HG03064 (cell line): ENCODE measurements around the gene ITGB6.

Experiments used
- ATAC-seq: cut with Tn5 transposase; IDR thresholded peaks from one replicate; pipeline ENCODE4 v1.9.1; 2021; ENCODE audit warnings: low read depth; ENCODE audit not compliant: unreplicated experiment

Gene ITGB6

DNA sequence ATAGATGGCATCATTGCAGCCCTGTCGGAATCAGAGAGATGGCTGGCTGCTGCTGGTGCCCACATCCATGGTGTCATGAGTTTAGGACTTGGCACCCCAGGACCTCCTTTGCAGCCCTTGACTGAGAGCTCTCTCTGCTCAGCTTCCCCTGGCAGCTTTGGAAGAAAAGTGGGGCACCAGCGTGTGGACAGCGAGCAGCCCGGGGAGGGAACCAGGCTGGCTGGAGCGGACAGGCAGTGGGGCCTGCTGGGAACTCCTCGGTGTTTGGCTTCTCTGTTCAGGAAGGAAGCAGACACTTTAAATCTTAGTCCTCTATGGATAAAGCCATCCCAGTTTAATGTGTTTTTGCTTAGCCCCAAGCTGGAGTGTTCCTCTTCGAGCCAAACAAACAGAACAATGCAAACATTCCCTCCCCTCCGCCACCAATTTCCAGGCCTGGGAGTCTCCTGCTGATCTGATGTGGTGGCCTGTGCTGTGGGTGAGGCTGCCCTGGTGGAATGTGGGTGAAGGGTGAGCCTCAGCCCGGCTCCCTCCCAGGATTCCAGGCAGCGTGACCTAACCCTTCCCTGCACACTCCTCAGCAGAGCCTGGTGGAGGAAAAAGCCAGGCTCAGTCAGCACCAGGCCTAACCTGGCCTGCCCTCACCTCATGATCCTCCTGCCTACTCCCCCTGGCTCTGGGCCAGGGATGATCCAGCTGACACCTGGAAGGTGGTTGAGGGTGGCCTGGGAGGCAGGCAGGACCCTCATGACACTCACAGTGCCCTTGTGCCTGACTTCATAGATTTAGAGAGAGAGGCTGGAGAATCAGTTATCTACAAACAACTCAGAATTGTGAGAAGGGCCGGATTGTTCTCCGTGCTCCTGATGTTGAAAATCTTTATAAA, 21.6 kb upstream of the ITGB6 start:
- ATAC-seq = no peak

- ATAC-seq = no peak
Measured at GRCh38 chr2:160220545-160221009, 20.5 kb upstream of the ITGB6 start.

DNA sequence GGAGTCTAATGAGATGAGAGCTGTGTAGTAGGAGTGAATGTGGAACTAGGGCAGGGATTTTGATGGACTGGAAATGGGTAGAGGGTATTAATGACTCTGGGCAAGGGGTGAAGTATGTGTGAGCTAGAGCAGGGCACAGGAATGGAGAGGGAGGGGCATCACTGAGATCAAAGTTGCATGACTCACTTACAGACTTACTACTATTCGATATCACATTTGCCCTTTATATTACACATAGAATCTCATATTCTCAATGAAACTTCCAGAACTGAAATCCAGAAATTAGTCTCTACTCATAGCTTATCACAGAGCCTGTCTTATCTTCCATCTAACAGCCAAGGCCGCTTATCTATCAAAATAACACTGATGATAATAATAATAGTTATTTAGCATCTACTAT, 20.0 kb upstream of the ITGB6 start:
- ATAC-seq = no peak

GRCh38 chr2:160214461-160215445, 14.7 kb upstream of the ITGB6 start:
- no peak for ATAC-seq

DNA sequence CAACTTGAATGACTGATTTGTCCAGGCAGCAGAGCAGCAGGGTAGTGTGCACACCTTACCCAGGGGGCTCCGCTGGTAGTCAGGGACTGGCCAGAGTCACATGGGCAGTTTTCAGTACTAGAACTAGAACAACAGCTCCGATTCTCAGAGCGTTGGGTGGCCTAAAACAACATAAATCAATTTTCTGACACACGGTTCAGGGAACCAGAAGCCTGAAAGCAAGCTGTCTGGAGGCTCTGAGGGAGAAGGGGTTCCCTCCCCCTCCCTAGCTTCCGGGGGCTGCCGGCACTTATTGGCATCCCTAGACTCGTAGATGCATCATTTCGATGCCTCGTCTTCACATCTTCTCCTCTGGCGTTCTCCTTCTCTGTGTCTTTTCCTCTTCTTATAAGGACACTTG, 13.4 kb upstream of the ITGB6 start:
- ATAC-seq = no peak

GRCh38 chr2:160210599-160211138, 10.6 kb upstream of the ITGB6 start:
- peak; percentile 82 for ATAC-seq

DNA sequence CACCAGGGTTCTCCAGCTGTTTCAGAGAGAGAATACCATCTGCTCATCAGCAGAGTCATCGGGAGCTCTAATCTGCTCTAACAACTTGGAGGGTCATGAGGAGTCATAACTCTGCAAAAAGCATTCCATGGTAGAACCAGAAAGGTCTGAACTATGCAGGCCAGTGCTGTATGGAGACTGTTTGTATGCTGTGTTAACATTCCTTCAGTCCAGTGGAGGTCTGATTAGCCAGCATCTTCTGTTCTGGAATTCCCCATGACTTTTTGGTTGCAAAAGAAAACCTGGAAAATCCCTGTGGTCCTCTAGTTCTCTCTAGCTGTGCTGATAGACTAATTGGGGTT, 9.4 kb upstream of the ITGB6 start:
- no peak for ATAC-seq

DNA sequence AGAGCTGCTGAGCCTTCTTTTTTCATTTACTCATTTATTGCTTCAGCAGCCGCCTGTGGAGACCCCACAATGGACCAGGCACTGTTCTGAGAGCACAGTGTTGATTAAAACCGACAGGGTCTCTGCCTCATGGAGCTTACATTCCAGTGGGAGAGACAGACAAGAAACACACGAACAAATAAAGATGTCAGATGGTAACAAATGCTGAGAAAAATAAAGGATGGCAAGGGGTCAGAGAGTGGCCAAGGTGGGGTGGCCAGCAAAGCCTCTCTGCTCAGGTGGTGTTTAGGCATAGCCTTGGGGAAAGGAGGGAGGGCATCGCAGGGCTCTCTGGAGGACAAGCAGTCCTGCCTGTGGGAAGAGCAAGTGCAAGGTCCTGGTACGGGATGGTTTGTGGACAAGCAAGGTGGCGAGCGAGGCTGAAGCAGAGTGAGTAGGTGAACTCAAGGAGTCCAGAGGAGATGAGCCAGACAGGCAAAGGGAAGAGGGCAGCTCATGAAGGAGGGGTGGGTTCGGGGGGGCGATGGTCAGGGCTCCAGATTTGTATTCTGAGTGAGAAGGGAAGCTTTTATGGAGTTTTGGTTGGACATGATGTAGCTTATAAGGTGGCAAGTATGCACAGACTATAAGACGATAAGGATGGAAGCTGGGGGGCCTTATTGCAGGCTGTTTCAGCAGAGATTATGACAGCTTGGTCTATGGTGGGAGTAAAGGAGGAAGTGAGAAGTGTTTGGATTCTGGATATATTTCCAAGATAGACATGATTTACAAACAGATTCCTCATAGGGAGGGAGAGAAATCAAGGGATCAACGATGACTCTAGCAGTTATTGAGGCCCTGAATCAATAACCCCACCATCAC, 8.8 kb upstream of the ITGB6 start:
- no peak for ATAC-seq

- no peak for ATAC-seq
Measured at GRCh38 chr2:160207804-160208654, 8.0 kb upstream of the ITGB6 start.

GRCh38 chr2:160207271-160207670, 7.2 kb upstream of the ITGB6 start:
- no peak for ATAC-seq

DNA sequence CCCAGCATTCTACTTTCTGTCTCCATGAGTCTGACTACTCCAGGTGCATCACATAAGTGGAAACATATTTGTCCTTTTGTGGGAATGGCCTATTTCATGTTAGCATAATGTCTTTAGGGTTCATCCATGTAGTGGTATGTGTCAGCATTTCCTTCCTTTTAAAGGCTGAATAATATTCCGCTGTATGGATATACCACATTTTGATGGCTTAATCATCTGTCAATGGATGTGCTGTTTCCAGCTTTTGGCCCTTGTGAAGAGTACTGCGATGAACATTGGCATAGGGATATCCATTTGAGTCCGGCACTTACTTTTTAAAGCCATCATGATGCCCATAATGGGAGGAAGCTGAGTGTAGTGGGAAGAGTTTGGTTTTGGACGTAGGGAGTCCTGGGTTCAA, 6.4 kb upstream of the ITGB6 start:
- no peak for ATAC-seq

DNA sequence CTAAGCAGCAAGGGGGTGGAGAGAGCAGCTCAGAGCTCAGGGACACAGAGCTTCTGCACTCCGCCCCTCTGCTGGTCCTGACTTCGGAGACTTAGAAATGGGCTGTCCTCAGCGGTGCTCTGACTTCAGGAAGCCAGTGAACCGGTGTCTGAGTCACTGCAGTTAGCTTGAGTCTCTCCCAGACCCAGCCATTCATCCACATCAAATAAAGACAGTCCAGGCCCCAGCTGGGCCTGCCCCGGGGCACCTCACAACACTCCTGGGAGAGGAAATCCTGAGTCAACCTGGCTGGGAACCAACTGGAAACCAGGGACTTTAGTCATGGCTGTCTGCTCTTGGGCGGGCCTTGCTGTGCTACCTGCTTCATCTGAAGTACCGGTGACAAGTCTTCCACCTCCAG, 5.4 kb upstream of the ITGB6 start:
- no peak for ATAC-seq

DNA sequence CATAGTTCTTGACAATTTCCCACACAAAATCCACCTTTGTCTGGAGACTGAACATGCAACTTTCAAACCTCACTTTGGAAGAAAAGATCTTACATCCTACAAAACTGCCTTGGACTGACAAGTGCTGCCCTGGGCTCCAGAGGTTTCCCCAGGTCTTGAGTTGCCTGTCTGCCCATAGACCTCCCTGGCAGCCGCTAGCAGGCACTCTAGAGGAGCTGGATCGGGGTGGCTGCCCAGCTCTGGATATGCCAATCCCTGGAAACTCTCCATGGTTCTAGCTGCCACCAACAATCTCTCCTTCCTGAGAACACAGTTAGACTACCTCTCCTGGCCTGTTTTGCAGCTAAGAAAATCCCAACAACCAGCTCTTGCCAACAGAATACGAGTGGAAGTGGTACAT, 3.4 kb upstream of the ITGB6 start:
- no peak for ATAC-seq

- ATAC-seq = no peak
Measured at GRCh38 chr2:160203007-160203406, 2.9 kb upstream of the ITGB6 start.

DNA sequence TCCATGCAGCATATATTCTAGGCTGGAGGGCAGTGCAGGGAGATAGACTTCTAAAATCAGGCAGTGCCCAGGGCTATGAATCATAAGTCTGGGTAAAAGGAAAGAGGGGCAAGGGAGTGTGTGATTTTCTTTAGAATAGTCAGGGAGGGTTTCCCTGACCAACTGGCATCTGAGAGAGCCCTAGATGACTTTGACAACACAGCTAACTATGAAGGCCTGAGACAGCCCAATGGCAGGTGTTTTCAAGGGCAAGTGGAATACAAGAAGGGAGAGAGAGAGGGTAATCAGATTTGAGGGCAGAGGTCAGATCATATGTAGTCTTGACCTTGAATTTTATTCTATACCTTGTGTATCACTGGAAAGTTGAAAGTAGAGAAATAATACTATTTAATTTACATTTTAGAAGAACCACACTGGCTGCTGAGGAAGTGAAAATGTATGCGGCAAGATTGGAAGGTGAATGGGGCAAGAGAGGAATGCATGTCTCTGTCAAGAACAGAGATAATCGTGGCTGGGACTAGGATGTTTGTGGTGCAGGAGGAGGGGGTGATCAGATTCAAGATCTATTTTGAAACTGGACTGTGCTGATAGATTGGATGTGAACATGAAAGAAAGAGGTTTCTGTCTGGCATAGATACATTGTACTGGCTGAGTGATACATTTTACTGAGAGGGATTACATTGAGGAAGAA, 1.9 kb upstream of the ITGB6 start:
- no peak for ATAC-seq

DNA sequence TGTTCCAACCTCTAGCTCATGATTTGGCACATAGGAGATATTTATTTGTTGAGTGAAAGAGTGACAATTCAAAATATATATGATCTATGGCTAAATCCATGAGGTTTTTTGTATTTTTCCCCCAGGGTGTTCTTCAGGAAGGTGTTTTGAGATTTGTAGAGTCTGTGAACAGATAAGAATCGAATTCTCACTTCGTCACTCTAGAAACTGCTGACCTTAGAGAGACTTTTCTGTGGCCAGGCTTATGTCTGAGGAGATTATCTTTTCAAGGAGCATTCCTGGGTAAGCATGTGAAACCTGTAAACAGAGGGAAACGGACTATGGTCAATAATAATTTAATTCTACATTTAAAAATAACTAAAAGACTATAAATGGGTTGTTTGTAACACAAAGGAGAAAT, 849 bp upstream of the ITGB6 start:
- ATAC-seq = no peak

DNA sequence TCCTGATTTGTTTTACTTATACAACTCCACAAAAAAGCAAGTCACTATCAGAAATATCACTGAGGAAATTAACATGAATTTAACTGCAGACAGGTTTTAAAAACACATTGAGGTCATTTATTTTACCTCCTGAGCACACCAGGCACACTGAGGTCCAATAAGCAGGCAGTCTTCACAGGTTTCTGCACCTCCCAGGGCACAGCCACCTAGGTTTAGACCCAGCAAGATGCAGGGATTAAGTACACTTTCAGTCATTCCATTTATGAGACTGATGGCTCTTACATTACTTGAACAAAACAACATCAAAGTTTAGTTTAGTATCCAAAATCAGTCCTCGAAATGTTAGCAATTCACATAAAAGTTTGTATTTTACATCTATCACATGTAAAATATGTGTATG, 1.0 kb downstream of the ITGB6 start:
- no peak for ATAC-seq

GRCh38 chr2:160197587-160197986, 2.5 kb downstream of the ITGB6 start:
- no peak for ATAC-seq

- ATAC-seq = no peak
Measured at GRCh38 chr2:160194946-160195345, 5.1 kb downstream of the ITGB6 start.
